Cardiac muscle cell (in vitro differentiated cells and primary cell): Measurements from ENCODE around the gene SLC19A1. TPM values are rescaled to one million over a fixed set of nuclear protein-coding genes. Genes with fewer than 3 reads are reported as not detected.

ENCODE experiments used
- DNase-seq, 2 donors: peaks; one replicate each; pipeline versions ENCODE4 v3.0.0 to v3.0.0-alpha.2; 2010 to 2017; ENCODE audit warnings: low read depth in 1 of 2, low spot score in 1 of 2
- H3K27ac ChIP-seq: fragments of 200-600 bp; sonication (generic); 2 replicates; pipeline ENCODE4 v1.5.1; 2016
- H3K27me3 ChIP-seq: fragments of 200-600 bp; sonication (generic); 2 replicates; pipeline ENCODE4 v1.6.0; 2016; ENCODE audit warnings: control low read depth
- H3K36me3 ChIP-seq: fragments of 200-600 bp; sonication (generic); 2 replicates; pipeline ENCODE4 v1.5.1; 2016; ENCODE audit warnings: control low read depth
- H3K4me1 ChIP-seq: fragments of 200-600 bp; sonication (generic); 2 replicates; pipeline ENCODE4 v1.8.1; 2017; ENCODE audit warnings: low read depth, mild to moderate bottlenecking, mixed run types
- H3K4me3 ChIP-seq: fragments of 200-600 bp; sonication (generic); 2 replicates; pipeline ENCODE4 v1.5.1; 2016; ENCODE audit warnings: mild to moderate bottlenecking
- H3K9me3 ChIP-seq: fragments of 200-600 bp; sonication (generic); 2 replicates; pipeline ENCODE4 v1.5.1; 2017; ENCODE audit warnings: low read depth, mild to moderate bottlenecking, control low read depth
- CTCF ChIP-seq: IDR thresholded peaks from 2 replicates; pipeline ENCODE4 v1.5.1; 2012; ENCODE audit warnings: low read depth, mild to moderate bottlenecking, low read length
- polyA plus RNA-seq: library from polyadenylated mRNA; unstranded; fragments of >200 nt; fragmentation: Nextera tagmentation; extraction: Ambion mirVana; gene quantifications from 2 replicates; pipeline ENCODE4 v1.2.1, GENCODE V29; 2016
- total RNA-seq: library from RNA; depleted of rRNA; stranded (reverse); fragments of >200 nt; gene quantifications from 2 replicates; pipeline ENCODE4 v1.2.3, GENCODE V29; 2016

SLC19A1 gene
- total and polyA plus RNA-seq, 2 experiments from 2014 or later = 25.4 to 50.3 TPM

GRCh38 chr21:45558044-45558721 is 15.9 kb upstream of the SLC19A1 start:
- no peaks in the 10 kb centered on the region for H3K36me3 ChIP-seq
- H3K27ac ChIP-seq = no peak overlapping the region
- TF ChIP-seq CTCF = no peak
- peaks cover 4% of the 10 kb centered on the region for H3K4me1 ChIP-seq
- no peak overlapping the region for H3K4me3 ChIP-seq
- H3K27me3 ChIP-seq = no peaks in the 10 kb centered on the region
- DNase-seq = no peak
- H3K9me3 ChIP-seq = no peaks in the 10 kb centered on the region

GRCh38 chr21:45557616-45558043 is 15.4 kb upstream of the SLC19A1 start:
- no peak for TF ChIP-seq CTCF
- H3K4me3 ChIP-seq = no peak overlapping the region
- DNase-seq = no peak
- no peaks in the 10 kb centered on the region for H3K9me3 ChIP-seq
- H3K4me1 ChIP-seq = peaks cover 4% of the 10 kb centered on the region
- no peaks in the 10 kb centered on the region for H3K27me3 ChIP-seq
- no peaks in the 10 kb centered on the region for H3K36me3 ChIP-seq
- H3K27ac ChIP-seq = no peak overlapping the region

GRCh38 chr21:45556645-45557615 is 14.7 kb upstream of the SLC19A1 start:
- Histone ChIP-seq H3K27ac (no peak overlapping the region), H3K4me3 (no peak overlapping the region)
- TF ChIP-seq CTCF = no peak

DNA sequence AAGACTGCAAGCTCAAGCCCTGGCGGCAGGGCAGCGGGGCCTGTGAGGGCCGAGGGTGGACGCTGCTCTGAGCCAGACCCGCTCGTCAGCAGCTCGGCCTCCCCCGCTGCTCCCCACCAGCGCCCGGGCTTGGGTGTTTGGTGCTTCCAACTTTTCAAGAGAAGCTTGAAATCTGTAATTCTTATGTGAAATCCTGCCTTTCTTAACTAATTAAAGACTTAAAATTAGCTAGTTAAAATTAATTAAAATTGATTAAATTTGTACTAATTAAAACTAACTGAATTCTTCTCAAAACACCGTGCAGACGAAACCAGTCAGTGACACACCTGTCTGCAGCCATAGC is 14.0 kb upstream of the SLC19A1 start:
- no peaks in the 10 kb centered on the region for H3K36me3 ChIP-seq
- no peak overlapping the region for H3K4me3 ChIP-seq
- TF ChIP-seq CTCF = no peak
- H3K9me3 ChIP-seq = no peaks in the 10 kb centered on the region
- no peaks in the 10 kb centered on the region for H3K27me3 ChIP-seq
- peaks cover 4% of the 10 kb centered on the region for H3K4me1 ChIP-seq
- DNase-seq = no peak
- no peak overlapping the region for H3K27ac ChIP-seq

More at GRCh38 chr21:45556645-45557615, 14.7 kb upstream of the SLC19A1 start:
- no peaks in the 10 kb centered on the region for H3K9me3 ChIP-seq
- DNase-seq = no peak
- no peaks in the 10 kb centered on the region for H3K36me3 ChIP-seq
- peaks cover 4% of the 10 kb centered on the region for H3K4me1 ChIP-seq
- H3K27me3 ChIP-seq = no peaks in the 10 kb centered on the region

- peak; percentile 86 to 89 for DNase-seq
- H3K27me3 ChIP-seq = no peaks in the 10 kb centered on the region
- peak overlapping the region; percentile 81 for H3K27ac ChIP-seq
- peak; percentile 71 for TF ChIP-seq CTCF
- peaks cover 4% of the 10 kb centered on the region for H3K4me1 ChIP-seq
- H3K4me3 ChIP-seq = peak overlapping the region; percentile 38
- H3K9me3 ChIP-seq = no peaks in the 10 kb centered on the region
- no peaks in the 10 kb centered on the region for H3K36me3 ChIP-seq
Measured at GRCh38 chr21:45555557-45556301, 13.5 kb upstream of the SLC19A1 start.
